Uterus (tissue), 2 donors: Measurements from ENCODE around the gene IL26.

Experiments
- CTCF ChIP-seq, 4 experiments: fragments of 200-600 bp in 2 of 4; fragments of 450-650 bp in 2 of 4; sonication (generic) in 2 of 4; IDR thresholded peaks; one replicate each; pipeline ENCODE4 v1.5.1; 2016 to 2019; ENCODE audit warnings: antibody characterized with exemption in 4 of 4, mild to moderate bottlenecking in 2 of 4, moderate library complexity in 1 of 4
- POLR2A ChIP-seq, 2 donors: fragments of 450-650 bp; IDR thresholded peaks; one replicate each; pipeline ENCODE4 v1.6.1; 2016; ENCODE audit warnings: antibody characterized with exemption in 2 of 2, mild to moderate bottlenecking in 1 of 2, moderate library complexity in 1 of 2

GRCh38 chr12:68199127-68199526 is 26.5 kb downstream of the IL26 start:
- no peak for TF ChIP-seq CTCF (IDR thresholded peaks at IDR 0.05)
- TF ChIP-seq POLR2A (IDR thresholded peaks at IDR 0.05): no peak
